ENCODE measurements around the gene ZNF789.
"Not testable (repeated sequence)": the region's sequence is repeated elsewhere in the genome, so short reads cannot be mapped to it uniquely, and the experiment has no call there.

The ZNF789 gene

GRCh38 chr7:99499721-99500636 is 27.3 kb downstream of the ZNF789 start, which contains the start of gene ZNF394:
ZNF394 (minus strand) TSS chr7:99500281; CDS start chr7:99500093, 188 bp downstream.
- no peaks in the 10 kb centered on the region for H3K9me2 ChIP-seq (ENCODE audit: low read depth, low read length)
- peaks cover 28% of the 10 kb centered on the region for H3K4me1 ChIP-seq (ENCODE audit: insufficient read depth, low read length, severe bottlenecking)
- TF ChIP-seq CTCF (IDR thresholded peaks at IDR 0.05; ENCODE audit: low read length) (peak; percentile 9; the same call in 1 of the 2 replicates), EZH2 (IDR thresholded peaks at IDR 0.05; ENCODE audit: borderline replicate concordance, low read length) (no peak)
- H3K27me3 ChIP-seq (ENCODE audit: insufficient read depth, low read length): no peaks in the 10 kb centered on the region
- H2AFZ ChIP-seq (ENCODE audit: low read length): no peak within 1 kb of the TSS
- peak within 1 kb of the TSS; percentile 94 for H3K4me2 ChIP-seq (ENCODE audit: low read length)
- no peaks in the 10 kb centered on the region for H3K9me3 ChIP-seq (ENCODE audit: low read length)
- peak within 1 kb of the TSS; percentile 78 for H3K9ac ChIP-seq (ENCODE audit: low read length)
- H3K36me3 ChIP-seq (ENCODE audit: insufficient read depth, low read length): peaks cover 35% of the 10 kb centered on the region
- H3K27ac ChIP-seq (ENCODE audit: low read depth, low read length, poor library complexity, severe bottlenecking): peak within 1 kb of the TSS; percentile 57
- peaks cover 33% of the 10 kb centered on the region for H3K79me2 ChIP-seq (ENCODE audit: insufficient read depth, low read length)
- peaks cover 3% of the 10 kb centered on the region; the same call in 1 of the 2 replicates for H4K20me1 ChIP-seq (ENCODE audit: insufficient read depth, low read length)
- H3F3A ChIP-seq (ENCODE audit: insufficient read depth, low read length): no peaks in the 10 kb centered on the region
- H3K4me3 ChIP-seq (ENCODE audit: low read depth, low read length, poor library complexity, severe bottlenecking): peak within 1 kb of the TSS; percentile 77

- Histone ChIP-seq H3K36me3 (ENCODE audit: insufficient read depth, low read length) (peaks cover 29% of the 10 kb centered on the region), H3K27ac (ENCODE audit: low read depth, low read length, poor library complexity, severe bottlenecking) (peak overlapping the region; percentile 57), H3K79me2 (ENCODE audit: insufficient read depth, low read length) (peaks cover 37% of the 10 kb centered on the region), H3K4me2 (ENCODE audit: low read length) (peak overlapping the region; percentile 94), H3F3A (ENCODE audit: insufficient read depth, low read length) (no peaks in the 10 kb centered on the region), H3K27me3 (ENCODE audit: insufficient read depth, low read length) (no peaks in the 10 kb centered on the region), H3K9ac (ENCODE audit: low read length) (peak overlapping the region; percentile 78), H3K4me1 (ENCODE audit: insufficient read depth, low read length, severe bottlenecking) (peaks cover 31% of the 10 kb centered on the region), H2AFZ (ENCODE audit: low read length) (no peak overlapping the region), H3K4me3 (ENCODE audit: low read depth, low read length, poor library complexity, severe bottlenecking) (peak overlapping the region; percentile 77), H4K20me1 (ENCODE audit: insufficient read depth, low read length) (peaks cover 3% of the 10 kb centered on the region; the same call in 1 of the 2 replicates), H3K9me3 (ENCODE audit: low read length) (no peaks in the 10 kb centered on the region), H3K9me2 (ENCODE audit: low read depth, low read length) (no peaks in the 10 kb centered on the region)
- no peak for TF ChIP-seq EZH2 (IDR thresholded peaks at IDR 0.05; ENCODE audit: borderline replicate concordance, low read length)
- TF ChIP-seq CTCF (IDR thresholded peaks at IDR 0.05; ENCODE audit: low read length): no peak
Measured at GRCh38 chr7:99500637-99501009, 27.9 kb downstream of the ZNF789 start.

GRCh38 chr7:99501236-99501635 is 28.5 kb downstream of the ZNF789 start:
- H3K4me2 ChIP-seq (ENCODE audit: low read length): peak overlapping the region; percentile 94
- H2AFZ ChIP-seq (ENCODE audit: low read length); H3K9me2 ChIP-seq (ENCODE audit: low read depth, low read length); H3K27ac ChIP-seq (ENCODE audit: low read depth, low read length, poor library complexity, severe bottlenecking); H3K27me3 ChIP-seq (ENCODE audit: insufficient read depth, low read length); H3F3A ChIP-seq (ENCODE audit: insufficient read depth, low read length); H3K9ac ChIP-seq (ENCODE audit: low read length); H3K9me3 ChIP-seq (ENCODE audit: low read length); H4K20me1 ChIP-seq (ENCODE audit: insufficient read depth, low read length): not testable (repeated sequence)
- peaks cover 37% of the 10 kb centered on the region for H3K4me1 ChIP-seq (ENCODE audit: insufficient read depth, low read length, severe bottlenecking)
- peaks cover 43% of the 10 kb centered on the region for H3K79me2 ChIP-seq (ENCODE audit: insufficient read depth, low read length)
- H3K4me3 ChIP-seq (ENCODE audit: low read depth, low read length, poor library complexity, severe bottlenecking): peak overlapping the region; percentile 77
- H3K36me3 ChIP-seq (ENCODE audit: insufficient read depth, low read length): peaks cover 23% of the 10 kb centered on the region

Measured in OCI-LY1 (cell line).